IMR-90 (cell line): ENCODE measurements around the gene MICAL2. TPM values are rescaled to one million over a fixed set of nuclear protein-coding genes. Genes with fewer than 3 reads are reported as not detected.

ENCODE experiments used
- ATAC-seq: fragments of 200-7000 bp; cut with Tn5 transposase; 2 replicates; pipeline ENCODE4 v1.9.1; 2020; ENCODE audit warnings: low read depth, mild to moderate bottlenecking, moderate library complexity
- BruUV-seq: library from RNA; stranded (reverse); fragments of 400-500 nt; replicated peaks from 2 replicates; lab custom pipeline; 2021; lab: Mats Ljungman, UMichigan
- CTCF ChIA-PET: fragments of 300-600 bp; formaldehyde crosslinking; extraction: SDS; loops from one replicate; lab custom pipeline; 2021; ENCODE audit warnings: antibody characterized with exemption; lab: Yijun Ruan, JAX
- POLR2A ChIA-PET: fragments of 300-600 bp; sonication (Branson Sonifier 250); formaldehyde crosslinking; loops from one replicate; lab custom pipeline; 2022; ENCODE audit warnings: antibody characterized with exemption; ENCODE audit not compliant: unreplicated experiment; lab: Charles Lee
- DNase-seq: peaks from one replicate; pipeline ENCODE4 v3.0.0; 2013
- H2AFZ ChIP-seq: replicated peaks from 2 replicates; pipeline ENCODE3; 2013; ENCODE audit warnings: low read length, mild to moderate bottlenecking; ENCODE audit not compliant: poor library complexity
- H2AK5ac ChIP-seq: 2 replicates; pipeline ENCODE4 v1.6.1; 2013; ENCODE audit warnings: low read depth, low read length, inconsistent platforms
- H2AK9ac ChIP-seq: replicated peaks from 2 replicates; pipeline ENCODE3; 2013; ENCODE audit warnings: mild to moderate bottlenecking, low read depth, low read length, moderate library complexity; ENCODE audit not compliant: poor library complexity
- H2BK120ac ChIP-seq: 2 replicates; pipeline ENCODE4 v1.6.1; 2013; ENCODE audit warnings: low read depth, low read length, inconsistent platforms
- H2BK15ac ChIP-seq: 3 replicates; pipeline ENCODE4 v1.6.1; 2013; ENCODE audit warnings: low read depth, low read length, inconsistent platforms
- H2BK20ac ChIP-seq: 2 replicates; pipeline ENCODE4 v1.6.1; 2013; ENCODE audit warnings: low read depth, mild to moderate bottlenecking, inconsistent platforms, low read length, moderate library complexity
- H2BK5ac ChIP-seq: 2 replicates; pipeline ENCODE4 v1.6.1; 2013; ENCODE audit warnings: mild to moderate bottlenecking, low read depth, low read length, inconsistent platforms; ENCODE audit not compliant: poor library complexity, severe bottlenecking
- H3K14ac ChIP-seq: replicated peaks from 2 replicates; pipeline ENCODE4 v1.6.1; 2013; ENCODE audit warnings: low read depth, low read length, inconsistent platforms
- H3K18ac ChIP-seq: 2 replicates; pipeline ENCODE4 v1.6.1; 2013; ENCODE audit warnings: low read depth, low read length, control low read depth
- H3K23ac ChIP-seq: 2 replicates; pipeline ENCODE4 v1.6.1; 2013; ENCODE audit warnings: low read depth, low read length, inconsistent platforms
- H3K27ac ChIP-seq: 2 replicates; pipeline ENCODE4 v1.5.1; 2013; ENCODE audit warnings: mild to moderate bottlenecking, control low read depth, low read length; ENCODE audit not compliant: insufficient read depth
- H3K27me3 ChIP-seq: 2 replicates; pipeline ENCODE4 v1.6.1; 2013; ENCODE audit warnings: low read length; ENCODE audit not compliant: control insufficient read depth, insufficient read depth
- H3K36me3 ChIP-seq: 2 replicates; pipeline ENCODE4 v1.6.1; 2013; ENCODE audit warnings: low read length, mixed read lengths; ENCODE audit not compliant: control insufficient read depth, insufficient read depth
- H3K4ac ChIP-seq: 2 replicates; pipeline ENCODE4 v1.6.1; 2013; ENCODE audit warnings: low read depth, low read length, inconsistent platforms
- H3K4me1 ChIP-seq: 2 replicates; pipeline ENCODE4 v1.6.1; 2013; ENCODE audit warnings: low read length, mixed read lengths; ENCODE audit not compliant: control insufficient read depth, insufficient read depth
- H3K4me2 ChIP-seq: 2 replicates; pipeline ENCODE4 v1.6.1; 2013; ENCODE audit warnings: low read depth, mild to moderate bottlenecking, control low read depth, low read length, moderate library complexity
- H3K4me3 ChIP-seq: 2 replicates; pipeline ENCODE4 v1.5.1; 2013; ENCODE audit warnings: low read depth, mild to moderate bottlenecking, control low read depth, low read length, moderate library complexity; ENCODE audit not compliant: insufficient read depth
- H3K56ac ChIP-seq: 2 replicates; pipeline ENCODE4 v1.6.1; 2013; ENCODE audit warnings: low read length, inconsistent platforms; ENCODE audit not compliant: insufficient read depth; ENCODE audit errors: extremely low read depth
- H3K79me1 ChIP-seq, 2 experiments: 2 replicates each; pipeline ENCODE4 v1.6.1; 2013; ENCODE audit warnings: low read length in 2 of 2, inconsistent platforms in 1 of 2, low read depth in 1 of 2
- H3K9ac ChIP-seq: 2 replicates; pipeline ENCODE4 v1.6.1; 2013; ENCODE audit warnings: low read depth, low read length, control low read depth
- H3K9me1 ChIP-seq: 2 replicates; pipeline ENCODE4 v1.6.1; 2013; ENCODE audit warnings: low read length, inconsistent platforms; ENCODE audit not compliant: insufficient read depth
- H3K9me3 ChIP-seq: 2 replicates; pipeline ENCODE4 v1.6.1; 2013; ENCODE audit warnings: low read length; ENCODE audit not compliant: control insufficient read depth, insufficient read depth
- H4K20me1 ChIP-seq: 2 replicates; pipeline ENCODE4 v1.6.1; 2013; ENCODE audit warnings: low read length, inconsistent platforms; ENCODE audit not compliant: insufficient read depth
- H4K5ac ChIP-seq: 2 replicates; pipeline ENCODE4 v1.6.1; 2013; ENCODE audit warnings: mild to moderate bottlenecking, low read depth, low read length, control low read depth
- H4K8ac ChIP-seq, 2 experiments: 2 replicates each; pipeline ENCODE4 v1.6.1; 2013; ENCODE audit warnings: low read depth in 2 of 2, low read length in 2 of 2, control low read depth in 1 of 2, inconsistent platforms in 1 of 2
- H4K91ac ChIP-seq: 2 replicates; pipeline ENCODE4 v1.6.1; 2013; ENCODE audit warnings: low read depth, low read length, inconsistent platforms; ENCODE audit not compliant: insufficient read depth
- BHLHE40 ChIP-seq: fragments of 150-350 bp; IDR thresholded peaks from 2 replicates; pipeline ENCODE4 v1.6.1; 2016; ENCODE audit warnings: mild to moderate bottlenecking, low read depth, low read length
- CEBPB ChIP-seq: IDR thresholded peaks from 2 replicates; pipeline ENCODE4 v1.6.1; 2012; ENCODE audit warnings: low read depth, low read length, improper control_type of control experiment
- ELK1 ChIP-seq: fragments of 150-350 bp; IDR thresholded peaks from 2 replicates; pipeline ENCODE4 v1.6.1; 2016; ENCODE audit warnings: low read depth, mild to moderate bottlenecking, low read length, moderate library complexity, borderline replicate concordance
- FOS ChIP-seq: fragments of 150-350 bp; IDR thresholded peaks from 2 replicates; pipeline ENCODE4 v1.6.1; 2016; ENCODE audit warnings: low read depth, low read length
- MXI1 ChIP-seq: IDR thresholded peaks from 2 replicates; pipeline ENCODE4 v1.6.1; 2012; ENCODE audit warnings: low read depth, mild to moderate bottlenecking, low read length, moderate library complexity, borderline replicate concordance
- NFE2L2 ChIP-seq: fragments of 150-350 bp; IDR thresholded peaks from 2 replicates; pipeline ENCODE4 v1.6.1; 2016; ENCODE audit warnings: low read depth, mild to moderate bottlenecking, low read length
- RAD21 ChIP-seq: IDR thresholded peaks from 2 replicates; pipeline ENCODE4 v1.6.1; 2012; ENCODE audit warnings: low read length, improper control_type of control experiment
- RFX5 ChIP-seq: IDR thresholded peaks from 2 replicates; pipeline ENCODE4 v1.8.0; 2012; ENCODE audit warnings: low read depth, mild to moderate bottlenecking, low read length, moderate library complexity
- SMC3 ChIP-seq: fragments of 150-350 bp; IDR thresholded peaks from 2 replicates; pipeline ENCODE4 v1.6.1; 2016; ENCODE audit warnings: low read depth, mild to moderate bottlenecking, antibody characterized with exemption, low read length, moderate library complexity
- WGBS, 2 experiments: methylation state at CpG; one replicate each; pipeline versions ENCODE4 v1.1.5 to v1.1.7; 2013; ENCODE audit warnings: missing lambda C conversion rate in 2 of 2; ENCODE audit not compliant: insufficient read length in 1 of 2; ENCODE audit errors: extremely low coverage in 2 of 2; 5-methylcytosine and 5-hydroxymethylcytosine counted together
- dilution Hi-C: fragments of 300-500 bp; cut with HindIII; formaldehyde crosslinking; loops from one replicate; pipeline ENCODE4 v1.14.3; 2018; ENCODE audit warnings: low sequenced_read_pairs; ENCODE audit not compliant: unreplicated experiment
- in situ Hi-C: fragments of 300-500 bp; cut with MboI; formaldehyde crosslinking; loops from 3 replicates; pipeline ENCODE4 v1.14.3; 2019; ENCODE audit warnings: low sequenced_read_pairs, inconsistent platforms, mixed read lengths
- intact Hi-C: fragments of 100-400 bp; cut with micrococcal nuclease; formaldehyde crosslinking; loops from 2 replicates; pipeline ENCODE4 v1.10.0; 2022
- polyA plus RNA-seq, 3 experiments: library from polyadenylated mRNA; depleted of rRNA; stranded (reverse); fragments of >200 nt; gene quantifications; 2 replicates each; pipeline ENCODE4 v1.2.3, GENCODE V29; 2012; ENCODE audit warnings: low replicate concordance in 1 of 3
- total RNA-seq: library from RNA; depleted of rRNA; stranded (reverse); fragments of >200 nt; gene quantifications from 2 replicates; pipeline ENCODE4 v1.2.3, GENCODE V29; 2012
- TF ChIP-seq, protein P1 (sequence below): conservative IDR thresholded peaks from 2 replicates; pipeline ENCODE4 v1.5.1; 2012; ENCODE audit warnings: mild to moderate bottlenecking, low read depth, low read length, improper control_type of control experiment

The MICAL2 gene
- total and polyA plus RNA-seq, 2 of the 4 experiments (the other 2 are of a cell fraction) = 170 to 336 TPM

- WGBS, 2 experiments = no CpG with 5 or more reads among the region's 3 CpGs
- Histone ChIP-seq H3K4me3 (no peak overlapping the region), H2BK20ac (peak overlapping the region; percentile 8; the same call in 1 of the 2 replicates), H2AFZ (no peak overlapping the region), H3K56ac (no peak overlapping the region), H2AK9ac (no peak overlapping the region), H3K27ac (peak overlapping the region; percentile 43; the same call in 1 of the 2 replicates), H3K14ac (no peak overlapping the region), H3K18ac (no peak overlapping the region), H3K4me2 (no peak overlapping the region), H3K23ac (no peak overlapping the region), H3K4ac (peak overlapping the region; percentile 51; the same call in 1 of the 2 replicates), H3K36me3 (peaks cover 33% of the 10 kb centered on the region), H2BK5ac (no peak overlapping the region), H3K9me3 (no peaks in the 10 kb centered on the region), H2BK15ac (peak overlapping the region; percentile 20; the same call in 1 of the 3 replicates), H2BK120ac (peak overlapping the region; percentile 86; the same call in 1 of the 2 replicates), H4K5ac (no peak overlapping the region), H4K8ac (peak overlapping the region in 1 of 2 experiments; percentile 63; a peak in 2 of 4 replicates), H2AK5ac (no peak overlapping the region; the same call in 1 of the 2 replicates), H3K4me1 (peaks cover 7% of the 10 kb centered on the region), H3K9ac (no peak overlapping the region), H3K9me1 (peaks cover 15% of the 10 kb centered on the region), H4K20me1 (no peaks in the 10 kb centered on the region), H3K27me3 (no peaks in the 10 kb centered on the region), H4K91ac (0 out of 2 replicates have a peak overlapping the region, but pooled peaks have one; percentile 33), H3K79me1 (peaks cover 53 to 95% of the 10 kb centered on the region in 2 experiments)
- ChIA-PET CTCF (interaction anchor here (0.6 to 2.0 kb wide), 3 partner anchors 12 to 44 kb away, joined by 3 to 6 read pairs (median 5); no protein-coding TSS in a partner anchor), POLR2A (no interaction called here)
- dilution Hi-C loops (no loop called here), in situ Hi-C loops (loop anchor here (5.0 to 10.0 kb wide), 2 partner anchors 123 to 190 kb away; partner anchors contain the start of gene MICAL2), intact Hi-C loops (loop anchor here (5.0 to 10.0 kb wide), 3 partner anchors 45 to 153 kb away; no protein-coding TSS in a partner anchor)
- TF ChIP-seq RFX5 = no peak
- no peak for TF ChIP-seq FOS
- no peak for TF ChIP-seq BHLHE40
- TF ChIP-seq ELK1 = no peak
- no peak for TF ChIP-seq NFE2L2
- no peak for TF ChIP-seq MXI1
- no peak for TF ChIP-seq RAD21
- TF ChIP-seq CEBPB = no peak
- TF ChIP-seq, protein P1, sequence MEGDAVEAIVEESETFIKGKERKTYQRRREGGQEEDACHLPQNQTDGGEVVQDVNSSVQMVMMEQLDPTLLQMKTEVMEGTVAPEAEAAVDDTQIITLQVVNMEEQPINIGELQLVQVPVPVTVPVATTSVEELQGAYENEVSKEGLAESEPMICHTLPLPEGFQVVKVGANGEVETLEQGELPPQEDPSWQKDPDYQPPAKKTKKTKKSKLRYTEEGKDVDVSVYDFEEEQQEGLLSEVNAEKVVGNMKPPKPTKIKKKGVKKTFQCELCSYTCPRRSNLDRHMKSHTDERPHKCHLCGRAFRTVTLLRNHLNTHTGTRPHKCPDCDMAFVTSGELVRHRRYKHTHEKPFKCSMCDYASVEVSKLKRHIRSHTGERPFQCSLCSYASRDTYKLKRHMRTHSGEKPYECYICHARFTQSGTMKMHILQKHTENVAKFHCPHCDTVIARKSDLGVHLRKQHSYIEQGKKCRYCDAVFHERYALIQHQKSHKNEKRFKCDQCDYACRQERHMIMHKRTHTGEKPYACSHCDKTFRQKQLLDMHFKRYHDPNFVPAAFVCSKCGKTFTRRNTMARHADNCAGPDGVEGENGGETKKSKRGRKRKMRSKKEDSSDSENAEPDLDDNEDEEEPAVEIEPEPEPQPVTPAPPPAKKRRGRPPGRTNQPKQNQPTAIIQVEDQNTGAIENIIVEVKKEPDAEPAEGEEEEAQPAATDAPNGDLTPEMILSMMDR = no peak
- TF ChIP-seq SMC3 = no peak
- DNase-seq = no peak
- ATAC-seq = no peak
- BruUV-seq = no TSS peak
Measured at GRCh38 chr11:12237381-12237784, 127.0 kb downstream of the MICAL2 start.
